SK-N-SH (cell line): ENCODE measurements around the gene RAB3IL1. TPM values are rescaled to one million over a fixed set of nuclear protein-coding genes. Genes with fewer than 3 reads are reported as not detected.

Source experiments
- CTCF ChIA-PET: fragments of 300-600, 350-600 bp; formaldehyde crosslinking; extraction: SDS; loops from one replicate; lab custom pipeline; 2021; lab: Yijun Ruan, JAX
- POLR2A ChIA-PET: fragments of 350-600 bp; sonication (Branson Sonifier 250); formaldehyde crosslinking; extraction: SDS; loops from one replicate; lab custom pipeline; 2020; ENCODE audit warnings: antibody characterized with exemption, inconsistent platforms; lab: Yijun Ruan, JAX
- DNase-seq: peaks from one replicate; pipeline ENCODE4 v3.0.0; 2012
- H2AFZ ChIP-seq: fragments of 200-600 bp; sonication (generic); 2 replicates; pipeline ENCODE4 v1.8.1; 2016; ENCODE audit warnings: antibody characterized with exemption, mild to moderate bottlenecking, low read depth
- H3F3A ChIP-seq: fragments of 200-600 bp; sonication (generic); replicated peaks from 2 replicates; pipeline ENCODE3; 2016; ENCODE audit warnings: antibody characterized with exemption, mild to moderate bottlenecking; ENCODE audit not compliant: insufficient read depth
- H3K27ac ChIP-seq, 2 experiments: fragments of 200-500 bp in 1 of 2; fragments of 200-600 bp in 1 of 2; sonication (Bioruptor generic) in 1 of 2; sonication (generic), shearing (Covaris generic) in 1 of 2; 2 replicates each; pipeline versions ENCODE4 v1.5.1 to v1.6.1; 2014 to 2016; ENCODE audit warnings: low read depth in 2 of 2, inconsistent platforms in 1 of 2, low read length in 1 of 2, mild to moderate bottlenecking in 1 of 2, mixed read lengths in 1 of 2
- H3K27me3 ChIP-seq: fragments of 200-600 bp; sonication (generic), shearing (Covaris generic); 2 replicates; pipeline ENCODE4 v1.6.1; 2016; ENCODE audit warnings: mixed run types; ENCODE audit not compliant: insufficient read depth
- H3K36me3 ChIP-seq, 2 experiments: fragments of 200-500 bp in 1 of 2; fragments of 200-600 bp in 1 of 2; sonication (Bioruptor generic) in 1 of 2; sonication (generic) in 1 of 2; replicated peaks in 1 of 2; 2 replicates each; pipeline versions ENCODE3 to v1.5.1; 2014 to 2016; ENCODE audit warnings: low read length in 1 of 2, mild to moderate bottlenecking in 1 of 2; ENCODE audit not compliant: insufficient read depth in 2 of 2, control insufficient read depth in 1 of 2
- H3K4me1 ChIP-seq, 2 experiments: fragments of 200-500 bp in 1 of 2; fragments of 200-600 bp in 1 of 2; sonication (Bioruptor generic) in 1 of 2; sonication (generic), shearing (Covaris generic) in 1 of 2; 2 replicates each; pipeline versions ENCODE4 v1.5.1 to v1.6.1; 2014 to 2016; ENCODE audit warnings: low read depth in 1 of 2, low read length in 1 of 2, mixed run types in 1 of 2; ENCODE audit not compliant: insufficient read depth in 2 of 2, control insufficient read depth in 1 of 2
- H3K4me2 ChIP-seq: fragments of 200-600 bp; sonication (generic), shearing (Covaris generic); 2 replicates; pipeline ENCODE4 v1.6.1; 2017; ENCODE audit warnings: mixed run types
- H3K4me3 ChIP-seq, 2 experiments: fragments of 200-500 bp in 1 of 2; fragments of 200-600 bp in 1 of 2; sonication (Bioruptor generic) in 1 of 2; sonication (generic), shearing (Covaris generic) in 1 of 2; 2 replicates each; pipeline versions ENCODE4 v1.5.1 to v1.8.1; 2014 to 2016; ENCODE audit warnings: low read depth in 2 of 2, inconsistent platforms in 1 of 2, low read length in 1 of 2, mild to moderate bottlenecking in 1 of 2, mixed read lengths in 1 of 2, moderate library complexity in 1 of 2
- H3K79me2 ChIP-seq: fragments of 200-600 bp; sonication (generic); 2 replicates; pipeline ENCODE4 v1.8.1; 2017; ENCODE audit warnings: mild to moderate bottlenecking; ENCODE audit not compliant: insufficient read depth
- H3K9ac ChIP-seq: fragments of 200-600 bp; sonication (generic); 2 replicates; pipeline ENCODE4 v1.6.1; 2017; ENCODE audit warnings: mixed run types
- H3K9me2 ChIP-seq: fragments of 200-600 bp; sonication (generic); 2 replicates; pipeline ENCODE4 v1.6.1; 2017; ENCODE audit warnings: mixed run types
- H3K9me3 ChIP-seq: fragments of 200-600 bp; sonication (generic); 2 replicates; pipeline ENCODE4 v1.6.1; 2017; ENCODE audit warnings: mixed run types, mild to moderate bottlenecking, moderate library complexity
- H4K20me1 ChIP-seq: fragments of 200-600 bp; sonication (generic); 2 replicates; pipeline ENCODE4 v1.6.1; 2017; ENCODE audit warnings: mild to moderate bottlenecking, mixed run types; ENCODE audit not compliant: insufficient read depth
- CTCF ChIP-seq: fragments of 200-600 bp; sonication (generic); IDR thresholded peaks from 2 replicates; pipeline ENCODE4 v1.6.1; 2017; ENCODE audit warnings: antibody characterized with exemption, mild to moderate bottlenecking, moderate library complexity
- EZH2phosphoT487 ChIP-seq: fragments of 200-600 bp; sonication (generic); IDR thresholded peaks from 2 replicates; pipeline ENCODE4 v1.6.1; 2017; ENCODE audit warnings: low read depth, mixed run types, mild to moderate bottlenecking, antibody characterized with exemption, moderate library complexity, borderline replicate concordance
- FOSL2 ChIP-seq: IDR thresholded peaks from 2 replicates; pipeline ENCODE4 v1.4.0; 2012; ENCODE audit warnings: low read depth, mild to moderate bottlenecking, moderate library complexity, borderline replicate concordance
- FOXJ3 ChIP-seq: sonication (generic); formaldehyde crosslinking; IDR thresholded peaks from 2 replicates; pipeline ENCODE4 v1.5.1; 2020; ENCODE audit warnings: mild to moderate bottlenecking, missing genetic modification reagents
- FOXM1 ChIP-seq: IDR thresholded peaks from 2 replicates; pipeline ENCODE4 v1.4.0; 2012; ENCODE audit warnings: low read depth, mild to moderate bottlenecking
- GABPA ChIP-seq: IDR thresholded peaks from 2 replicates; pipeline ENCODE4 v1.4.0; 2012; ENCODE audit warnings: low read depth, mild to moderate bottlenecking
- MEF2A ChIP-seq: IDR thresholded peaks from 2 replicates; pipeline ENCODE4 v1.4.0; 2012; ENCODE audit warnings: low read depth, borderline replicate concordance
- POLR2AphosphoS5 ChIP-seq: IDR thresholded peaks from 2 replicates; pipeline ENCODE4 v1.6.1; 2012; ENCODE audit warnings: low read depth, low read length
- RFX5 ChIP-seq: IDR thresholded peaks from 2 replicates; pipeline ENCODE4 v1.6.1; 2012; ENCODE audit warnings: mild to moderate bottlenecking, improper control_type of control experiment, low read length
- SMC3 ChIP-seq: IDR thresholded peaks from 2 replicates; pipeline ENCODE4 v1.6.1; 2012; ENCODE audit warnings: low read depth, low read length, improper control_type of control experiment
- USF1 ChIP-seq: IDR thresholded peaks from 2 replicates; pipeline ENCODE4 v1.4.0; 2012; ENCODE audit warnings: low read depth, borderline replicate concordance
- USF2 ChIP-seq: fragments of 150-350 bp; IDR thresholded peaks from 2 replicates; pipeline ENCODE4 v1.6.1; 2017; ENCODE audit warnings: antibody characterized with exemption, low read length, low read depth, borderline replicate concordance
- YY1 ChIP-seq: IDR thresholded peaks from 2 replicates; pipeline ENCODE4 v1.4.0; 2012; ENCODE audit warnings: low read depth, mild to moderate bottlenecking
- WGBS: methylation state at CpG from one replicate; pipeline ENCODE4 v1.1.6; 2017; ENCODE audit warnings: low lambda C conversion rate; 5-methylcytosine and 5-hydroxymethylcytosine counted together
- polyA plus RNA-seq, 3 experiments: library from polyadenylated mRNA; depleted of rRNA; stranded (reverse); fragments of >200 nt; gene quantifications; 2 replicates each; pipeline ENCODE4 v1.2.3, GENCODE V29; 2012
- TF ChIP-seq, protein P1 (sequence below): IDR thresholded peaks from 2 replicates; pipeline ENCODE4 v1.4.0; 2012; ENCODE audit warnings: low read depth, borderline replicate concordance
- TF ChIP-seq, protein P2 (sequence below): fragments of 150-350 bp; IDR thresholded peaks from 2 replicates; pipeline ENCODE4 v1.6.1; 2016; ENCODE audit warnings: mild to moderate bottlenecking, low read depth, low read length

Gene RAB3IL1
- polyA plus RNA-seq, 1 of the 3 experiments (the other 2 are of a cell fraction): 10.2 TPM

DNA sequence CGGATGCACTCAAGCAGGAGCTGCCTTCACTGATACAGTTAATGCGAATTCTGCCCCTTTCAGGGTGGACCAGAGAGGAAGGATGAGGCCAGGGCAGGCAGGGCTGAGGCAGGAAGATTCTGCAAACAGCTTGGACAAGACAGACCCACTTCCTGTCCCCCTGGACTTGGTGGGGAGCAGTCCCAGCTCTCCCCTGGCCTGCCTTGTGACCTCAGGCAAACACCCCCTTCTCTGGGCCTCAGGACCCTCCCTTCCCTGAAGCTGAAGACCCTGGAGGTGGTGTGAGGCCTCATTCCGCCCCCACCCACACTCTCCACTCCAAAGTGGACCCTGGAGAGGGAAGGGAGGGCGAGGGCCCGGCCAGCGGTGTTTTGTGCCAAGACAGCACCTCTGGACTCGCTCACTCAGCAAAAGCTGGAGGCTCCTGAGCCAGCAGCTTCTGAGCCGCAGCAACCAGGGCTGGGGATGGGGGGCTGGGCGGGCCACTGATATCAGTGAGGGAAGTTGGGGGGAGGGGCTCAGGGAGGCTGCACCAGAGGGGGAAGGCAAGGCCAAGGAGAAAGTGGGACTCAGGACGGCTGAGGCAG, 8.5 kb downstream of the RAB3IL1 start:
- Histone ChIP-seq H4K20me1 (no peaks in the 10 kb centered on the region), H3K9me2 (no peaks in the 10 kb centered on the region), H3K9ac (no peak overlapping the region), H3K36me3 (peaks cover 0 to 6% of the 10 kb centered on the region in 2 experiments), H3F3A (no peaks in the 10 kb centered on the region), H3K27me3 (no peaks in the 10 kb centered on the region), H3K4me2 (no peak overlapping the region), H3K27ac (no peak overlapping the region), H3K4me1 (no peaks in the 10 kb centered on the region), H3K79me2 (no peaks in the 10 kb centered on the region), H2AFZ (no peak overlapping the region), H3K4me3 (no peak overlapping the region), H3K9me3 (no peaks in the 10 kb centered on the region)
- POLR2A ChIA-PET: interaction anchor here (1.1 to 1.4 kb wide), 2 partner anchors 15 to 41 kb away, joined by 3 to 4 read pairs; no protein-coding TSS in a partner anchor
- 98% methylated on average over 7 of the region's 10 CpGs for WGBS
- CTCF ChIA-PET: interaction anchor here (0.8 to 5.4 kb wide), 8 partner anchors 8 to 199 kb away, joined by 3 to 82 read pairs (median 10); partner anchors contain the start of genes BEST1 and RAB3IL1
- no peak for TF ChIP-seq CTCF
- TF ChIP-seq USF2: no peak
- no peak for TF ChIP-seq FOXJ3 (CRISPR knock-in tag)
- TF ChIP-seq USF1: no peak
- TF ChIP-seq MEF2A: no peak
- no peak for TF ChIP-seq POLR2AphosphoS5
- DNase-seq: no peak

DNA sequence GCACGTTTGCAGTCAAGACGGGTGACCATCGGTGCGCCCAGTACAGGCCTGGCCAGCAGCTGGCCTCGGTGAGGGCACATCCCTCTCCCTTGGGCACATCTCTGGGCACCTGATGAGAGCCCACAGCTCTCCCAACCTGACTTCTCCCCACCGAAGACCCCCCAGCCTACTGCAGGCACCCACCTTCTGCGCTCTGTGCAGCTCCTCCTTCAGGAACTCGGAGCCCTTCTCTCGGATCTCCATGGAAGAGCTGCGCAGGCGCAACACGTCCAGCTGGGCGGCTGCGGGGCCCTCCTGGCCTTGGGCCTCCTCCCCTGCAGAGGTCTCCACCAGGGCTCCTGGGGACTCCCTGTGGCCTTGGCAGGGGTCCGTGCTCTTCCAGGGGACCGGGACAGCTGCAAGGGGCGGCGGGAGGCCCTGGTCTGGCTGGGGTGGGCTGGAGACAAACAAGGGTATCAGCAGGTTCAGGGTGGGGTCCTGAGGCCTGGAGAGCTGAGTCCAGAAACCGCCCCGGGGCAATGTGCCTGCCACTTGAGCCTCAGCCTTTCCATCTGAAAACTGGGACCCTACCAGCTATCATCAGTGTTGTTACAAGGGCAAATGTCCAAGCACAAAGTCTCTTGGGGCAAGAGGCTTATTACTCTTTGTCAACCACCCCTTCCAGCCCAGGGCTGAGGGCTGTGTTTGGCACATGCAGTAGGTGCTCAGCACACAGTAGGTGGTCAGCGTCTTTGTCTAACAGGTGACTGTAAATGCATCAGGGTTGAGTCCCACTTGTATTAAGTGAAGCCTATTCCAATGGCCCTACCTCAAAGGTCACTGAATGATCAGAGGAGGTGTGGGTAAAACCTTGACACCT, 9.3 kb downstream of the RAB3IL1 start:
- Histone ChIP-seq H3K79me2 (no peaks in the 10 kb centered on the region), H3K36me3 (peaks cover 0 to 6% of the 10 kb centered on the region in 2 experiments), H3K27ac (no peak overlapping the region), H4K20me1 (no peaks in the 10 kb centered on the region), H3K4me2 (no peak overlapping the region), H3K4me1 (no peaks in the 10 kb centered on the region), H3K27me3 (no peaks in the 10 kb centered on the region), H3K4me3 (no peak overlapping the region), H3K9me3 (no peaks in the 10 kb centered on the region), H2AFZ (no peak overlapping the region), H3K9ac (no peak overlapping the region), H3F3A (no peaks in the 10 kb centered on the region), H3K9me2 (no peaks in the 10 kb centered on the region)
- no peak for DNase-seq
- CTCF ChIA-PET: interaction anchor here (0.8 to 5.4 kb wide), 9 partner anchors 8 to 200 kb away, joined by 3 to 82 read pairs (median 5); partner anchors contain the start of gene RAB3IL1
- POLR2A ChIA-PET: interaction anchor here (1.1 to 1.4 kb wide), 3 partner anchors 15 to 60 kb away, joined by 3 to 5 read pairs (median 4); partner anchors contain the start of gene FTH1
- whole genome bisulfite sequencing: 89% methylated on average over 10 of the region's 21 CpGs
- TF ChIP-seq, protein P1, sequence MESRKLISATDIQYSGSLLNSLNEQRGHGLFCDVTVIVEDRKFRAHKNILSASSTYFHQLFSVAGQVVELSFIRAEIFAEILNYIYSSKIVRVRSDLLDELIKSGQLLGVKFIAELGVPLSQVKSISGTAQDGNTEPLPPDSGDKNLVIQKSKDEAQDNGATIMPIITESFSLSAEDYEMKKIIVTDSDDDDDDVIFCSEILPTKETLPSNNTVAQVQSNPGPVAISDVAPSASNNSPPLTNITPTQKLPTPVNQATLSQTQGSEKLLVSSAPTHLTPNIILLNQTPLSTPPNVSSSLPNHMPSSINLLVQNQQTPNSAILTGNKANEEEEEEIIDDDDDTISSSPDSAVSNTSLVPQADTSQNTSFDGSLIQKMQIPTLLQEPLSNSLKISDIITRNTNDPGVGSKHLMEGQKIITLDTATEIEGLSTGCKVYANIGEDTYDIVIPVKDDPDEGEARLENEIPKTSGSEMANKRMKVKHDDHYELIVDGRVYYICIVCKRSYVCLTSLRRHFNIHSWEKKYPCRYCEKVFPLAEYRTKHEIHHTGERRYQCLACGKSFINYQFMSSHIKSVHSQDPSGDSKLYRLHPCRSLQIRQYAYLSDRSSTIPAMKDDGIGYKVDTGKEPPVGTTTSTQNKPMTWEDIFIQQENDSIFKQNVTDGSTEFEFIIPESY: no peak
- TF ChIP-seq YY1: no peak
- TF ChIP-seq CTCF: no peak
- no peak for TF ChIP-seq GABPA
- TF ChIP-seq FOXM1: no peak
- no peak for TF ChIP-seq RFX5
- TF ChIP-seq, protein P2, sequence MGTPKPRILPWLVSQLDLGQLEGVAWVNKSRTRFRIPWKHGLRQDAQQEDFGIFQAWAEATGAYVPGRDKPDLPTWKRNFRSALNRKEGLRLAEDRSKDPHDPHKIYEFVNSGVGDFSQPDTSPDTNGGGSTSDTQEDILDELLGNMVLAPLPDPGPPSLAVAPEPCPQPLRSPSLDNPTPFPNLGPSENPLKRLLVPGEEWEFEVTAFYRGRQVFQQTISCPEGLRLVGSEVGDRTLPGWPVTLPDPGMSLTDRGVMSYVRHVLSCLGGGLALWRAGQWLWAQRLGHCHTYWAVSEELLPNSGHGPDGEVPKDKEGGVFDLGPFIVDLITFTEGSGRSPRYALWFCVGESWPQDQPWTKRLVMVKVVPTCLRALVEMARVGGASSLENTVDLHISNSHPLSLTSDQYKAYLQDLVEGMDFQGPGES: no peak
- TF ChIP-seq FOSL2: no peak
- TF ChIP-seq SMC3: no peak
- TF ChIP-seq EZH2phosphoT487: no peak
